ENCODE measurements around the gene CDK7.

GRCh38 chr5:69285448-69286116 is 50.9 kb downstream of the CDK7 start:
- TF ChIP-seq CTCF (IDR thresholded peaks at IDR 0.05) (no peak), POLR2AphosphoS5 (IDR thresholded peaks at IDR 0.05) (no peak)

Data from sigmoid colon (tissue), 4 donors.